NB4 (cell line): Measurements from ENCODE around the gene PSG2.
"Not testable (repeated sequence)": the region's sequence is repeated elsewhere in the genome, so short reads cannot be mapped to it uniquely, and the experiment has no call there.

Source experiments
- DNase-seq: peaks from one replicate; pipeline ENCODE4 v3.0.0; 2010; ENCODE audit warnings: low read depth
- H3K4me3 ChIP-seq: one replicate; pipeline ENCODE4 v1.5.1; 2011; ENCODE audit warnings: mild to moderate bottlenecking, low read depth, low read length, moderate library complexity
- MYC ChIP-seq: IDR thresholded peaks from 2 replicates; pipeline ENCODE4 v1.6.1; 2011; ENCODE audit warnings: low read depth, low read length
- POLR2A ChIP-seq: IDR thresholded peaks from 2 replicates; pipeline ENCODE4 v1.6.1; 2011; ENCODE audit warnings: mild to moderate bottlenecking; ENCODE audit not compliant: insufficient read length; ENCODE audit errors: extremely low read depth
- TF ChIP-seq, protein P1 (sequence below): IDR thresholded peaks from 2 replicates; pipeline ENCODE4 v1.6.1; 2011; ENCODE audit warnings: low read depth, low read length
- TF ChIP-seq, protein P2 (sequence below): IDR thresholded peaks from one replicate; pipeline ENCODE4 v1.5.1; 2012; ENCODE audit warnings: low read depth, low read length

Gene PSG2

DNA sequence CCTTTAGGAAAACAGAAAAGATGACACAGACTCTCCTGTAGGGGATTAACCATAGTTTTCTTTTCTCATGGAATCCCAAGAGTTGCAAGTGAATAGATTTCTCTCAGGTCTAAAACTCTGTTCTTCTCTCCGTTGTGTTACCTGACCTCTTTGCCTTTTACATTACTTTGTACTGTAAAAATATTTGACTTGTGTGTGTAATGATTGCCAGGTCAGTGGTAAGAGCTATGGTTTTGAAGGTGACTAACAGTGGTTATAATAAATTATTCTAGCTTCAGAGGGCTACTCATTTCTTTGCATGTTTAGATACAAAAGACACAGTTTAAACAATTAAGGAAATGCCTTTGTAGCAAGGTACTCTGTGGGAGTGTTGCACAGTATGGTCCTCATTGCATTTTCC is 23.0 kb upstream of the PSG2 start:
- no peak overlapping the region for H3K4me3 ChIP-seq
- no peak for DNase-seq
- TF ChIP-seq, protein P1, sequence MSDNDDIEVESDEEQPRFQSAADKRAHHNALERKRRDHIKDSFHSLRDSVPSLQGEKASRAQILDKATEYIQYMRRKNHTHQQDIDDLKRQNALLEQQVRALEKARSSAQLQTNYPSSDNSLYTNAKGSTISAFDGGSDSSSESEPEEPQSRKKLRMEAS = no peak
- TF ChIP-seq MYC = no peak
- TF ChIP-seq, protein P2, sequence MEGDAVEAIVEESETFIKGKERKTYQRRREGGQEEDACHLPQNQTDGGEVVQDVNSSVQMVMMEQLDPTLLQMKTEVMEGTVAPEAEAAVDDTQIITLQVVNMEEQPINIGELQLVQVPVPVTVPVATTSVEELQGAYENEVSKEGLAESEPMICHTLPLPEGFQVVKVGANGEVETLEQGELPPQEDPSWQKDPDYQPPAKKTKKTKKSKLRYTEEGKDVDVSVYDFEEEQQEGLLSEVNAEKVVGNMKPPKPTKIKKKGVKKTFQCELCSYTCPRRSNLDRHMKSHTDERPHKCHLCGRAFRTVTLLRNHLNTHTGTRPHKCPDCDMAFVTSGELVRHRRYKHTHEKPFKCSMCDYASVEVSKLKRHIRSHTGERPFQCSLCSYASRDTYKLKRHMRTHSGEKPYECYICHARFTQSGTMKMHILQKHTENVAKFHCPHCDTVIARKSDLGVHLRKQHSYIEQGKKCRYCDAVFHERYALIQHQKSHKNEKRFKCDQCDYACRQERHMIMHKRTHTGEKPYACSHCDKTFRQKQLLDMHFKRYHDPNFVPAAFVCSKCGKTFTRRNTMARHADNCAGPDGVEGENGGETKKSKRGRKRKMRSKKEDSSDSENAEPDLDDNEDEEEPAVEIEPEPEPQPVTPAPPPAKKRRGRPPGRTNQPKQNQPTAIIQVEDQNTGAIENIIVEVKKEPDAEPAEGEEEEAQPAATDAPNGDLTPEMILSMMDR = no peak
- TF ChIP-seq POLR2A = no peak

DNA sequence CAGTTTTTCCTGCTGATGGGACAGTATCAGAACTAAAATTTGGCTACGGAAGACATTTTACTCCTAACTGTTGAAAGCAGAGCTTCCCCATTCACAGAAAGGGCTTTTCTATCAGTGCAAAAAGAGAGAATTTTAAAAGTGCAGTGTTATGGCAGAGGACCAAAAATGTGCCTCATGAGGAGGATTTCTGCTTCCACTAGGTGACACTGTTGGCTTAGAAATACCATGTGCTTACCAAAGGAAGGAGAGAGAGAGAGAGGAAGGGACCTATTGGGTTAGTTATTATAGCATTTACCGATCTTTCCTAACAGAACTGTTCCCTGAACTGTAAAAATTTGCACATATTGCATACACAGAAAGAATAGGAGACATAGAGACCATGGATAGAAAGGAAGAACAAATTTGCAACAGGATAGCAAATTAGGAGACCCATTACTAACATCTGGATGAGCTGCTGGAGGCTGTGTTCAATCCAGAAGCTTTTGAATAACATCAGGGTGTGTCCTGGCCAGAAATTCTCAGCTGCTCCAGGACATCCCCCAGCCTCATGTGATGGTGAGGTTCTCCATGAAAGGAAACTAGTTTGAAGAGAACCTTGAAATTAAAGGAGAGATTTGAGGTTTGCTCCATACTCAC is 21.8 kb upstream of the PSG2 start:
- DNase-seq = peak; percentile 6
- H3K4me3 ChIP-seq = not testable (repeated sequence)

DNA sequence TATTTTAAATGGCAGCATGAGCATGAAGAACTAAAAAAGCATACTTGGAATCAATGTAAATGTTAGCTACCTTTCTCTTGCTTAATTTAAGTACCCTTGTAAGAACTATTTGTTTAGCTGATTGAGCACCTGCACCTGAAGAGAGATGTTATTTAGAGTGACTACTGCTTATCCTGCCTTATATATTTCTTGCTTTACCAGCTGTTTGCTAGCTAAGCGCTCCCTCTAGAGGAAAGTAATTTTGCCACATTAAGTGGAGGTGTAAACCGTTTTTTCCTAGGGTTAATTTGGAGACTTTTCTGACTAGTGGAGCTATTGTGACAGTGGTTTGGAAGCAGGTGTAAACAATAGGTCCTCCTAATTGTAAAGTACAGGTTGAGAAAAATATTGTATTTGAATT is 19.4 kb upstream of the PSG2 start:
- TF ChIP-seq, protein P2 = no peak
- TF ChIP-seq, protein P1 = no peak
- TF ChIP-seq POLR2A (no peak), MYC (no peak)
- no peak for DNase-seq
- no peak overlapping the region for H3K4me3 ChIP-seq

DNA sequence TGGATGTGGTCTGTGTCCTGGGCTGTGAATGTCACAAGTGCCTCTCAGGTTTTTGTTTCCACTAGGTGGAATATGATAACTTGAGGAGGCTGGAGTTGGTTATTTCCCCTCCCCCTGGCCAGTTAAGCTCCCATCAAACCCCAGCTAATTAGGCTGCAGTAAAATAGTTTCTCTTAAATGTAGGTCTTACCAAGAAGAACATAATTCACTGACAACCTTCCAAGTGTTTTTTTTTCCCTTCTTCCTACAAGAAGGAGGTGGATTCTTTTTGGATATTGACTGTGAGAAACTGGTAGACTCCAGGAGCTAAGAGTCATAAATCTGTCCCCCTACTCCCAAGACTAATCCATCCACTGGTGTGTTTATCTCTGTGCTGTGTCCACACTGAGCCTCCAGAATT is 15.9 kb upstream of the PSG2 start:
- not testable (repeated sequence) for H3K4me3 ChIP-seq, DNase-seq

DNA sequence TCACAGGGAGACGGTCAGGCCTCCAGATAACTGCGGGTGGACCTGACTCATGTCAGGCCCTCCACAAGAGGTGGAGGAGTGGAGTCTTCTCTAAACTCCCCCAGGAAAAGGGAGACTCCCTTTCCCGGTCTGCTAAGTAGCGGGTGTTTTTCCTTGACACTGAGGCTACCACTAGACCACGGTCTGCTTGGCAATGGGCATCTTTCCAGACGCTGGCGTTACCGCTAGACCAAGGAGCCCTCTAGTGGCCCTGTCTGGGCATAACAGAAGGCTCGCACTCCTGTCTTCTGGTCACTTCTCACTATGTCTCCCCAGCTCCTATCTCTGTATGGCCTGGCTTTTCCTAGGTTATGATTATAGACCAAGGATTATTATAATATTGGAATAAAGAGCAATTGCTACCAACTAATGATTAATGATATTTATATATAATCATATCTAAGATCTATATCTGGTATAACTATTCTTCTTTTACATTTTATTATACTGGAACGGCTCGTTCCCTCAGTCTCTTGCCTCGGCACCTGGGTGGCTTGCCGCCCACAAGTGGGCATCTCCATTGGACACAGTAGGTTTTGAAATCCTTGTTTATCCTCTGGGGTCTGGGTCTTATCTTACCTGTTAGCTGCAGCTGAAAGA is 5.3 kb upstream of the PSG2 start:
- not testable (repeated sequence) for H3K4me3 ChIP-seq
- DNase-seq = peak; percentile 11

DNA sequence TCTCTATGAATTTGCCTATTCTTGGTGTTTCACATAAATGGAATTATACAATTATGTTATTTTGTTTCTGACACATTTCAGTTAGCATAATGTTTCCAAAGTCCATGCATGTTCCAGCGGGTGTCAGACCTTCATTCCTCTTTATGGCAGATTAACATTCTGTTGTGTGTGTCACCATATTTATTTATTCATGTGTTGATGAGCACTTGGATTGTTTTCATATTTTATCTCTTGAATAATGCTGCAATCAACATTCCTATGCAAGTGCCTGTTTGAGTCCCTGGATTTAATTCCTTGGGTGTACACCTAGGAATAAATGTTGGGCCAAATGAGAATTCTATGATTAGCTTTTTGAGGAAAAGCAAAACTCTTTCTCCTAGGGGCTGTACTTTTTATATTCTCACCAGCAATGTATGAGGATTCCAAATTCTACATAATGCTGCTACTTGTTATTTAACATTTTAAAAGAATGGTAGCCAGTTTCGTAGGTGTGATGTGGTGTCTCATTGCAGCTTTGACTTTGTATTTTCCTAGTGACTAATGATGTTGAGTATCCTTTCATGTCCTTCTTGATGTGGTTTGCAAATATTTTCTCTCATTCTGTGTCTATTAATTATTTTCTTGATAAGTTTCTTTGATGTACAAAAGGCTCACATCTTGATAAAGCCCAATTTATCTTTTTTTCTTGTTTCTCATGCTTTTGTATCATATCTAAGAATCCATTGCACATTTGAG is 3.5 kb upstream of the PSG2 start:
- not testable (repeated sequence) for DNase-seq, H3K4me3 ChIP-seq

DNA sequence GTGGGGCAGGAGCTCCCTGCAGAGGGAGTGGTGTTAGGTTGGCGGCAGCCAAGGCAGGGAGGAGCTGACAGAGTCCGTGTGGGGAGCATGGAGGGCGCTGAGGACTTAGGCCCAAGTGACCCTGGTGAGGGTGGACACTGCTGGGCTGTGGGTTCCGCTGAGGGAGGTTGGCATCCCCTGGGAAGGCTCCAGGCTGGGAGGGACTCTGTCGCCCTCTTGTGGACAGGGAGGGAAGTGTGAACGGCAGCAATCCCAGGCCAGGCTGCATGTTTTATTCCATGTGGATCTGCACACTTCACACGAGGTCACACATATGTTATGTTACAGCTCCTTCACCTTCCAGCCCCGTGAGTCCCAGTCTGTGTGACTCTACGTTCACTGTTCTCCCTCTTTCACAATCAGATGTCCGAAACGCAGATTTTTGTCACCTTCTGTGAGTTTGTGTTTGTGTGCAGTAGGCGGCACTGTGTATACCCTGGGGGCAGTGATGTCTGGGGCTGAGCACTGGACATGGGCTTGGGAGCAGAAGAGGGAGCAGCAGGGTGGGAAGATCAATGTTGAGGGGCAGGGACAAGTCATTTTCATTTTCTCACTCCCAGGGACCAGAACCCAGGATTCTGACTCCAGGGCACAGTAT is 1.8 kb upstream of the PSG2 start:
- DNase-seq = peak; percentile 4
- H3K4me3 ChIP-seq = not testable (repeated sequence)
- TF ChIP-seq, protein P2 = peak; percentile 27

DNA sequence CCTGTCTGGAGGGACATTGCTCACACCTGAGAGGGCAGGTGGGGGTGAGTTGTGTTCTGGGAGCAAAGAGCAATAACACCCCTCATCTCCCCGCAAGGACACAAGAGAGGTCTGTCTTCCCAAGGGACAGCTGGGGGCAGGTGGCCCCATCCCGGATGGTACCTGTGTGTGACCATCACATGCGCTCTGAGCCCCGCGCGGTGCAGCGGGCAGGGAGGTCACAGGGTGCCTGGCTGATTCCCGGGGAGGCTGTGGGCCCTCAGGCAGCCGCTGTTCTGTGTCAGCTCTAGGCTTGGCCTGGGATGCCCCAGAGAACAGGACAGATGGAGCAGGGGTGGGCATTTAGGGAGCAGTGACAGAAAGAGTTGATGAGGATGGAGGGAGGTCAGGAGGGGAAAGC is 1.2 kb upstream of the PSG2 start:
- not testable (repeated sequence) for H3K4me3 ChIP-seq, DNase-seq

DNA sequence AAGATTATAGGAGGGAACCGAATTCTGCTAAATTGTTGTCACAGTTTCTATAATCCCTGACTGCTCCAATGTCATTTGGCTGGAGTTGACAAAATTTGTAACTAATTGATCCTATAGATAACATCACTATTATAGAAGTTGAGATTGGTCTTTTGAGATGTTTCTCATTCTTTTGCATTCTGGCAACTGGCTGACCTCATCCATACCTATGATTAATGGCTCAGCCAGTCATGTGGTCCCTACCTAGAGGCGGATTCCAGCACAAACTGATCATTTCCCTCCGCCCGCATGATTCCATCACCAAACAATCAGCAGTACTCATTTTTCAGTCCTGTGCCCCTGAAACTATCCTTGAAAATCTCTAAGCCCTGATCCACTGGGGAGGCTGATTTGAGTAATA is 4.2 kb downstream of the PSG2 start:
- DNase-seq = no peak
- H3K4me3 ChIP-seq = no peak overlapping the region
- TF ChIP-seq, protein P2 = no peak
- TF ChIP-seq MYC = no peak
- no peak for TF ChIP-seq POLR2A
- TF ChIP-seq, protein P1 = no peak

DNA sequence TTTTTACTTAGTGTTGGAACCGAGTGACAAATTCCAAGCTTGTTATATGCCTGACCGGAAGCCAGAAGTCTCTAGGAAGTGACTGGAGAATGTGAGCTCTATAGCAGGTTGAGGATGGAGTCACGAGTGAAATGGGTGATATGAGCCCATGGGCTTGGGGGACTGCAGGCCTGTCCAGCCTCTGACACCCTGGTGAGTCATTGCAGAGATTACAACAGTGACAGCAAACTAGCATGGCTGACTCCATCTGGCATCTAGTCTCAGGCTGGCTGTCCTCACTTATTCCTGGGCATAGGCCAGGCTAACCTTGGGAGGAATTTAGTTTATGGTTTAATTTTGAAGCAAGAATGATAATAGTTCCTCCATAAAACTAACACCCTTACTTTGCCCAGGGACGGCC is 4.6 kb downstream of the PSG2 start:
- not testable (repeated sequence) for DNase-seq

DNA sequence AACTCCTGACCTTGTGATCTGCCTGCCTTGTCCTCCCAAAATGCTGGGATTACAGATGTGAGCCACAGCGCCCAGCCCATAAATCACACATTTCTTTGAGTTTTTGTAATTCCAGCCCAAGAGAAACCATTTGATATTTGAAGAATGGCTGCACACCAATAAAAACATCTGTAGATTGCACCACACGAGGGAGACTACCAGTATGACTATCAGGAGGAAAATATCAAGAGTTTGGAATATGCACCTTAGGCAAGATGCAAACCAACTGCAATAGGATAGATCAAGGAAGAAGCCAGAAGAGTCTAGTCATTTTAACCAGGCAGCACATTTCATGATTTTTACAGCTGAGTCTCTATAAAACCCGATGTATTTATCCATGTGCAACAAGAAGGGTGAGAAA is 20.1 kb downstream of the PSG2 start:
- not testable (repeated sequence) for H3K4me3 ChIP-seq, DNase-seq

More for the DNA sequence above, 4.6 kb downstream of the PSG2 start:
- H3K4me3 ChIP-seq = not testable (repeated sequence)

DNA sequence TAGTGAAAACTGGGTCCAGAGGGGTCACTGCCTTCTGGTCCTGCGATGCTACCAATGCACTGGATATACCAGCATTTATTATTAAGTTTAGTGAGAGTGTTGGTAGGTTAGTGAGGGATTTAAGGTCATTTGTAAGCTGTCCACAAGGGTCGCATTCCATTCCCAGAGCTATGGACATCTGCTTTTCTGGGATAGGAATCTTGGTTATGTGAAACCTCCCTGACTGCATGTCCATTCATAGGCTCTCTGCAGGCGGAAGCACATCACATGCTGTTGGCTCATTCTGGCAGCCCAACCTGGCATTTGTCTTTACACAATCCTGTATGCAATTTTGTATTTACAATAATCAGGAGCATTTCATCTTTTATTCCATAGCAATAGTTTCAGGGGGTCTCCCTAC is 21.2 kb downstream of the PSG2 start:
- DNase-seq = not testable (repeated sequence)

More for the DNA sequence above, 21.2 kb downstream of the PSG2 start:
- not testable (repeated sequence) for H3K4me3 ChIP-seq
